GM21528 (cell line): Measurements from ENCODE around the gene SLC34A2.
"Not testable (repeated sequence)": the region's sequence is repeated elsewhere in the genome, so short reads cannot be mapped to it uniquely, and the experiment has no call there.

ENCODE experiments used
- ATAC-seq: cut with Tn5 transposase; IDR thresholded peaks from one replicate; pipeline ENCODE4 v1.9.1; 2021; ENCODE audit warnings: mild to moderate bottlenecking, moderate library complexity; ENCODE audit not compliant: unreplicated experiment, low FRiP score

The SLC34A2 gene

GRCh38 chr4:25654971-25655963 is at the start of gene SLC34A2:
Gene SLC34A2 (plus strand): TSS chr4:25655851. CDS start chr4:25662501, 6,650 bp downstream.
- ATAC-seq, result no peak

GRCh38 chr4:25608644-25609043 is 47.0 kb upstream of the SLC34A2 start:
- no peak for ATAC-seq

GRCh38 chr4:25609976-25610375 is 45.7 kb upstream of the SLC34A2 start:
- no peak for ATAC-seq

GRCh38 chr4:25613613-25614012 is 42.0 kb upstream of the SLC34A2 start:
- not testable (repeated sequence) for ATAC-seq

GRCh38 chr4:25614807-25615206 is 40.8 kb upstream of the SLC34A2 start:
- ATAC-seq, result no peak

GRCh38 chr4:25621027-25621930 is 34.4 kb upstream of the SLC34A2 start:
- no peak for ATAC-seq

- no peak for ATAC-seq
Measured at GRCh38 chr4:25624616-25625015, 31.0 kb upstream of the SLC34A2 start.

GRCh38 chr4:25628451-25628850 is 27.2 kb upstream of the SLC34A2 start:
- ATAC-seq, result no peak

- no peak for ATAC-seq
Measured at GRCh38 chr4:25632135-25632534, 23.5 kb upstream of the SLC34A2 start.

GRCh38 chr4:25633541-25633940 is 22.1 kb upstream of the SLC34A2 start:
- ATAC-seq, result no peak

- ATAC-seq, result no peak
Measured at GRCh38 chr4:25635501-25635900, 20.1 kb upstream of the SLC34A2 start.

- ATAC-seq, result no peak
Measured at GRCh38 chr4:25637581-25638220, 17.9 kb upstream of the SLC34A2 start.

- no peak for ATAC-seq
Measured at GRCh38 chr4:25638221-25638601, 17.4 kb upstream of the SLC34A2 start.

GRCh38 chr4:25638806-25639205 is 16.8 kb upstream of the SLC34A2 start:
- ATAC-seq, result no peak

- no peak for ATAC-seq
Measured at GRCh38 chr4:25650311-25650710, 5.3 kb upstream of the SLC34A2 start.

GRCh38 chr4:25651682-25652081 is 4.0 kb upstream of the SLC34A2 start:
- no peak for ATAC-seq

- ATAC-seq, result no peak
Measured at GRCh38 chr4:25654031-25654970, 1.4 kb upstream of the SLC34A2 start.

GRCh38 chr4:25656031-25656430 is 380 bp downstream of the SLC34A2 start:
- no peak for ATAC-seq

GRCh38 chr4:25658357-25658771 is 2.7 kb downstream of the SLC34A2 start:
- ATAC-seq, result no peak

GRCh38 chr4:25658777-25659176 is 3.1 kb downstream of the SLC34A2 start:
- no peak for ATAC-seq
